GM18507 (cell line): Measurements from ENCODE around the gene LRBA.
"Not testable (repeated sequence)": the region's sequence is repeated elsewhere in the genome, so short reads cannot be mapped to it uniquely, and the experiment has no call there.

ENCODE experiments used
- DNase-seq: peaks from one replicate; pipeline ENCODE4 v3.0.0; 2011; ENCODE audit warnings: low read depth; ENCODE audit not compliant: insufficient read length; ENCODE audit errors: extremely low spot score
- FAIRE-seq: peaks from 2 replicates; lab custom pipeline; 2011; peaks lifted over from hg19 to GRCh38; lab: Jason Lieb, UNC

The LRBA gene

DNA sequence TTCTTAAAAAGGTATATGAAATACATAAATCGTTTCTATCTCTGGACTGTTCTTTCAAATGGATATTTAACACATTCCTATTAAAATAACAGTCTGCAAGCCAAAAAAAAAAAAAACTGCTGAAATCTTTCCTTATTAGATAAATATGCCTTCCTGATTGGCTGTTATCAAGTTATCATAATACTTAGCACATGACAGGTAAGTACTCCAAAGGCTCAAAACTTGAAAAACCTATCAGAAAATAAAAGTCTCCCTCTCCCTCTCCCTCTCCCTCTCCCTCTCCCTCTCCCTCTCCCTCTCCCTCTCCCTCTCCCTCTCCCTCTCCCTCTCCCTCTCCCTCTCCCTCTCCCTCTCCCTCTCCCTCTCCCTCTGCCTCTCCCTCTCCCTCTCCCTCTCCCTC lies 356.8 kb downstream of the LRBA start:
- DNase-seq, FAIRE-seq: not testable (repeated sequence)

DNA sequence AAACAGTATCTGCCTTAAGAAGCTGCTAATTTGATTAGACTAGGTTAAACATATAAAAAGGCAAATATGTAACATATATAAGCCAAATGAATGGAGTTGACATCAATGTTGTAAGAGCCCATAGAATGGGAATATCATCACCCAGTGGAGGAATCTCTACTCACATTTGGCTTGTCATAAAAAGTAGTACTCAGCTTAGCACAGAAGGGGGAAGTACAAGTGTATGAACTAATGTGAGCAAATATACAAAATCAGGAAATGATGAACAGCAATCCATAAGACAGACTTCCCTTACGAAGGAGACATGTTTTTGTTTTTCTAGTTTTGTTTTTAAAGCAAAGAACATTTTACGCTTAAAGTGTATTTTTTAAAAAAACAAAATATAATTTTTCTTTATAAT lies 358.2 kb downstream of the LRBA start:
- FAIRE-seq = no peak
- DNase-seq = no peak

DNA sequence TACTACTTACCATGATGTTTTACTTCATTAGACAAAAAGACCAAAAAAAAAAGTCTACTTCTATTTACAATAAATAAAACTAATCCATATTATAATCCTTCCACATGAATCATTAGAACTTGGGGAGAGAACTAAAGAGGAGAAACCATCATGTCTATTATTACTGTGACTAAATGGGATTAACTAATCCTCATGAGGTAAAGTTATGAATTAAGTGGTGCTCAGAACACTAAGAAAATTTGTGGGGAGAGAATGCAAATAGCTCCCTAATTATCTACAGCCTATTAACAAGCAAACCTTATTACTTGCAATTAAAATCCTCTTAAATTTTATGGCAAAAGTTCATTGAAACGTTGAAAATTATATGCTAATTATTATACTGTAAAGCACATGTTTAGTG lies 364.3 kb downstream of the LRBA start:
- DNase-seq (no peak), FAIRE-seq (no peak)

DNA sequence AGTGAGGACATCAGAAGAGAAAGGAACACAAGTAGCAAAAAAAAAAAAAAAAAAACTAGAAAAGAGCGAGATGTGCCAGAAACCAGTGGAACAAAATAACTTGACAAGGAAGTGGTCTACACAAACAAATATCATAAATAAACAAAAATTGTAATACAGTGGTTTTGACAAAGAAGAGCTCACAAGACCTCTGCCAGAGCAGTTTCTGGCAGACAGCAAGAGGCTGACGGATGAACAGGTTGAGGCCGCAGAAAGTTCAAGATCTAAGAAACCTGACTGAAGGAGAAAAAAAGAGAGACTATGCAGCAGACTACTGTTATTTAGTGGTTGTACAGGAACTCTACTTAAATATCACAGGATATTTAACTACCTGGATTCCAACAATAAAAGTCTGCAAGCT lies 367.0 kb downstream of the LRBA start:
- DNase-seq (no peak), FAIRE-seq (no peak)

DNA sequence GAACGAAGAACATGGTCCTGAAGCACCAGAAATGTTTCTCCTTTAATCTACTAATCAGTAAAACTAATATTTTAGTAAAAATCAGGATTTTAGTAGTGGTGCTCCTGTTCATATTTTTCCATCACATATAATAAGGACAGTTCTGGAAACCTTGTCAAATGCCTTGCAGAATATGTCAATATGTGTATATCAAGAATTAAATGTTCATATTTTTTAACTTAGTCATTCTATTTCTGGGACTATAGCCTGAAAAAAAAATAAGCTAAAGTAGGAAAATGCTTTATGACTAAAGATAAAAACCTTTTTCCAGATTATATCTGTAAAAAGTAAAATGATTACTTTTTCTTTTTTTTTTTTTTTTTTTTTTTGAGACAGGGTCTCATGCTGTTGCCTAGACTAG lies 368.1 kb downstream of the LRBA start:
- DNase-seq (no peak), FAIRE-seq (no peak)

DNA sequence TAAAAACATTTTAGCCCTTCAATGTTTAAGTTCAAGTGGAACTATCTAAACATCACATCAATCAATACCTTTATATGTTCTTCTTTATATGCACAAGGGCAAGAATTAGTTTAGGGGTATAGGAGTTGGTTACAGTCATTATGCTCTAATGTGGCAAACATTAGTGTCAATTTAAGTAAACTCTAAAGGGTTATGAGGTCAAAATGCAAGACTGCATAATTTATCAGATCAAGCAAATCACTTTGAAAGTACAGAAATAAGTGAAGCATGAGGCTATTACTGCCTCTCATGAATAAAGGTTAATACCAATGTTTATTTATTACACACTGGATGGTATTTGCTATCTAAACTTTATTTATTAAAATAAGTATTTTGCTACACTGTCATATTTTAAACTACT lies 373.5 kb downstream of the LRBA start:
- FAIRE-seq (no peak), DNase-seq (no peak)

DNA sequence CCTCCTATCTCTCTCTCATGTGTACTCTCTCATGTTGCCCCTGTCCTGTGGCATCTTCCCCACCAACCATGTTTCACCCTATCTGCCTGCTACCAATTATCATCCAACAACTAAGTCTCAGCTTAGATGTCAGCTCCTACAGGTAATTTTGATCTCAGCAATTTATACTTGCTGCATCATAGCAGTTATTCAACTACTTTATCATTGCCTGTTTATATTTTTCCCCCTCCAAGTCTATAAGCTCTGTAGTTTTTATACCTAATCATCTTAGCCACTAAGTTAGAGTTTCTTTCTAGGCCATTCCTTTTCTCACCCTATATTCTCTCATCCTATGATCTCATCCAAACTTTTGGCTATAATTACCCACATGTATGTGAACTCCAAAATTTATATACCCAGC lies 382.4 kb downstream of the LRBA start:
- DNase-seq (no peak), FAIRE-seq (no peak)

DNA sequence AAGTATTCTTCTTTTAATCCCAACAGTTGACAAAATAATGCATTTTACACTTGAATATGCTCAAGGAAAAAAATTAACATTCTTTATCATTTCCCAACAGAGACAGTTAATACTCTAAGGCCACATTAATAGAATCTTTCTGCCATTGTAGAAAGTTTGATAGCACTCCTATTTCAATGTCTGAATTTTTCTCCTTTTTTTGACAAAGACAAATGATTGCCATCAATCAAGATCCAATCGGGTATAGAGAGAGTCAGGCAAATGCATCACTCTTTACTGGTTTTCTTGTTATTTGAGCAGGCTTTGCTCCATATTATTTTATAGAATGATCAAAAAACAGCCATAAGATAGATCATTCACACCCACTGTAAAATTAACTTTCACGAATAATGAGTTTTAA lies 387.0 kb downstream of the LRBA start:
- DNase-seq = no peak
- FAIRE-seq = no peak

DNA sequence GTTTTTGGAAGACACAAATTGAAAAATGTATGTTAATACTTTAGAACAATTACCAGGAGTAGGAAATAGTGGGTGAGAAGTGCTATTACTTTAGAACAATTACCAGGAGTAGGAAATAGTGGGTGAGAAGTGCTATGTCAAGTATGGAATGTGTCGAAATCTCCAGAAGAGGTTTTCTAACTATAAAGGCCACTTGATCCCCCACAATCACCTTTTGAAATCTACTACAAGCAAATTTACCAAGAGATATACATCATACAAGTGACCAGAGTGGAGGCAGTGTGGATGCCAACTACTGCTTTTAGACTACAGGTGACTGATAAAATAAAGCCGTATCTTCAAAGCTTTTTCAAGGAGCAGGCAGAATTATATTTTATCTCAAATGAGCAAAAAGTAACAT lies 390.1 kb downstream of the LRBA start:
- no peak for FAIRE-seq
- no peak for DNase-seq

DNA sequence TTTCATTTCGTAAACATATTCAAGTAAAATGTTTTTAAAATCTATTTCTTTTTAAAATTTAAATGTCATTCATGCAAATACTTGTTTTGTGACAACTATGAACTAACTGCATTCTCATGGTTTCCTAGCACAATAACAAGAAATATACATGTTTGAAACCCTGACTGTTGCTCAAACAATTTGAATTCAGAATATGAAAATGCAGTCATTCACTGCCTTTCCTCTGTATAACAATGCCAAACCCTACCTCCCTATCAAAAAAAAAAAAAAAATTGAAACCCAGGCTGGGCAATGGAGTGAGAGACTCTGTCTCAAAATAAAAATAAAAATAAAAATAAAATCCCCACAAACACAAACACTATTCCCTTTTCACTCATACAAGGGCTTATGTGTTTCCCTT lies 391.0 kb downstream of the LRBA start:
- FAIRE-seq (no peak), DNase-seq (no peak)

DNA sequence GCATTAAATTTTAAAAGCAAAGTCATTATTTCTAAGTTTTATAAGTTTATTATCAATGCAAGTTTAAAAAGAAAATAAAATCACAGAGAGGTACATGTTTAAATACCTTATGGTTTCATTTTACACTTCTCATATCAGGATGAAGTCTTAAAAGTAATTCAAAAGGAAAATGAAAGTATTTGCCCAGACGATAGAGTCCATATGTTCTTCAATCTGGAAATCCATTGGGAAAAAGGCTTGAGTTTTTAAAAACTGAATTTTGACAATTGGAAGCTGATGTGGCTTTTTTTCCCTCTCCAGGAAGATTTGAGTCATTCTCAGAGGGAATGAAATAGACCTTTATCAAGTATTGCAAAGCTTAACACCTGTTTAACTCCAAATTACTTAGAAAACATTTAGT lies 396.0 kb downstream of the LRBA start:
- DNase-seq = no peak
- peak; percentile 47 for FAIRE-seq

DNA sequence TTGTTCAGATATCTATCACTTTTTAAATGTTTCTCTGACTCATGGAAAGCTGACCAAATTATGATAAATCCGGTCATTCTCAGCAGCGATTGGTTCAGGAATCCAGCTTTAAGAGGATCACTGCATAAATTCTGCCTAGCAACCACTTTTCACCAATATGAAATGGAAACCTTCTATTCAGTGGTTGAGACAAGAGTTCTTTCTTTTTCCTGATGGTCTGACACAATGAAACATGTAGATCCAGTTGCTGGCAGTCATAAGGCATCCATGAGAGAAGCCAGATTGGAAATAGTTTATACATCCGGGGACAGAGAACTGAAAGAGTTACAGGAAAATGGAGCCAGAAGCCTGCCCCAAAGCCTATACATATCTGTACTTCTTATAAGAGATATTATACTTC lies 406.0 kb downstream of the LRBA start:
- DNase-seq (no peak), FAIRE-seq (no peak)

DNA sequence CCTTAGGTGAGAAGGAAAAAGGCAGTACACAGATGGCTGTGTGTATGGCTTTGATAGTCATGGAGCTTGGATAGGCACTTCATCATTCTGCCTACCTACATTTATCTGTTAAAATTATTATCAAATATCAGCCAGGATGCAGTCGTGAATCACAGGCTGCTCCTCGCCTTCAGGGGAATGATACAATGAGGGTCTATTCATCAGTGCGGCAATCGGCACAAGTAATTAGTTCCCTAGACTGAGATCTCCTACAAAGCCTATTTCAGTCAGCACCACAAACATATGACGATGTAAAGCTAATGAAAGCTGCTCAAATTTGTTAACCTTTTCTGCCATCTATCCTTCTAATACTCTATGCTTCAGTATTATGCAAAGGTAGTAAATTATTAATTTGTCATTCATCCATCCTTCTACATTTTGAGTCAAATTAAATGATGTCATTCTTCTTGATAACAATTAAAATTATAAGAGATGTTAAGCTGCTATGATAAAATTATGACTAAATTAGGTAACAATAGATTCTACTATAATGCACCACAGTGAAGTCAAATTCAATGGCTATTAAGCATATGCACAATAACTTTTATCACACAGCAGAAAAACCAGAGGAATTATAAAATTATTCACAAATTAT lies 414.2 kb downstream of the LRBA start:
- no peak for FAIRE-seq
- no peak for DNase-seq

DNA sequence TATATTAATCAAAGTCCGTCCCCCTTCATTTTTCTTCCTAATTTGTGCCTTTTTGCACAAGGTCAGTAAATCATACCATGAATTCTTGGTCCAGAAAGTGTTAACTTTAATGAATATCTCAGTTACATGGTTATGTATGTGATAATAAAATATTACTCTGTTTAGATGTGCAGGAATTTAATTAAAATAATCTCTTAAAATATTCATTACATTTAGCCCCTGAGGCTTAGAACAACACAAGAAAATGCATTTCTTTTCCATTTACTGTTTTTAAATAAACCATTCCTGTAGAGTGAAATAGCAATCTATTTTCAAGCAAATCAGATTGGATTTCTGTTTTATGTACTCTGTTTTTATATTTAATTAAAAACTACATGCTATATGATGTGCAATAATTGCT lies 415.5 kb downstream of the LRBA start:
- FAIRE-seq (no peak), DNase-seq (no peak)

DNA sequence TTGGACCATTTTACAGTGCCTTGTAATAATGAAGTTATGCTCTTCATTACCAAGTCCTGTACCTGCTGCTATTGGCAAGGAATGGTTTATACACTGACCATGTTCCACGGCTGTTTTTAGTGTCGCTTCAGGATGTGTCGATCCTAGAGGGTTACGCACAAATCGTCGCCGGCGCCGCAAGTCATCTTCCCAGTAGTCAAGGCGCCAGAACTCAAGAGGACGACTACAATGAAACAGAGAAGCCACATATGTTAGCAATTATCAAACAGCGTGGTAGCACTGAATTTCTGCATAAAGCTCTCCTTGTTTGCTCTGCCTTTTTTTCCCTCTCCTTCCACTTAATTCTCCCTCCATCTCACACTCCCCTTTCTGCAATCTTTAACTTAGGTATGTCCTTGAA lies 416.2 kb downstream of the LRBA start:
- DNase-seq = no peak

DNA sequence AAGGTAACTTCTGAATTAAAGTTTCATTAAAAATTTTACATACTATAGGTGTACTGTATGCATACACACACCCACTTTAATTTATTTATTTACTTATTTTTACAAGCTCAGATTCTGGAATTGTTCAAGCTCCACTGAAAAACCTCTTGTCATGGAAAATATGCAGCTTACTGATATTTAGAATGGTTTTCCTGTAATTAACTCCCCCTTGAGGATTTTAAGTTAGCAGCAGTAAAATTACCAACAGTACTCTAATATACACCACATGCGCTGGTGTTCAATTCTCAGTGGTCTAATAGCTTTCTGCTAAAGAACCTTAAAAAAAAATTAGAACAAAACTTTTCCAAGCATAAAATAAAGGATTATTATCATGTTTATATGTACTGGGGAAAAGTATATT lies 421.1 kb downstream of the LRBA start:
- no peak for DNase-seq

More for the DNA sequence above, 416.2 kb downstream of the LRBA start:
- no peak for FAIRE-seq

DNA sequence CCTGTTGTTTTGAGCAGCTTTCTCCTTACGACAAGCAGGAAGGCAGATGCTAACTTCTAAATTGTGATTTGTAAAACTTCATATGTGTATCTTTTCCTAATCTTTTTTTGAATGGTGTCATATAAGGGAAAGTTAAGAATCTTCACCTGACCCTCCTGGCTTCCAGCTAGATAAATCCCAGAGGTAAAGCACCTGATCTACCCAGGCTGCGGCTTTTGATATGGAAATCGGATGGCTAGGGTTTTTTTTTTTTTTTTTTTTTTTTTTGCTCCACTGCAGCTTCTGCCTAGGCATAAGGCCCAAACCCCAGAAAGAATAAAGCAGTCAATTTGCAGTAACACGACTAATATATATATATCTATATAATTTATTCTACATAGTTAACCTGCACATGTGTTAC lies 423.2 kb downstream of the LRBA start:
- FAIRE-seq = no peak
- no peak for DNase-seq

More for the DNA sequence above, 421.1 kb downstream of the LRBA start:
- no peak for FAIRE-seq

DNA sequence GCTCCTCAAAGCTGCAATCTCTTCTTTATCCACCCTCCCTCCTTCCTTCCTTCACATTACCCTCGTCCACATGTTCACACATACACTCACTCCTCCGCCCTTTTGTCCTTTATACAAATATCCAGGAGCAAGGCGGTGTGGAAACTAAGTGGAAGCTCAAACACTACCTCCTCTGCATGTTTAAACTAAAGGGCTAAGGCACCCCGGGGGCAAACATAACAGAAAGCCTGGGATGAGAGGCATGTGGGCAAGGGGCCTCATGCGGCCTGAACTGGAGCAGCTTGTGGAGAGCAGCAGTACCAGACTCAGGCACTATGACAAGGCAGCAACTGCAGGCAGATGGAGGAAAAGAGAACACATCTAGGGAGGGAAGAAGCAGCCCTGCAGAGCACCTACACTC lies 423.7 kb downstream of the LRBA start:
- DNase-seq = no peak
- FAIRE-seq = no peak

DNA sequence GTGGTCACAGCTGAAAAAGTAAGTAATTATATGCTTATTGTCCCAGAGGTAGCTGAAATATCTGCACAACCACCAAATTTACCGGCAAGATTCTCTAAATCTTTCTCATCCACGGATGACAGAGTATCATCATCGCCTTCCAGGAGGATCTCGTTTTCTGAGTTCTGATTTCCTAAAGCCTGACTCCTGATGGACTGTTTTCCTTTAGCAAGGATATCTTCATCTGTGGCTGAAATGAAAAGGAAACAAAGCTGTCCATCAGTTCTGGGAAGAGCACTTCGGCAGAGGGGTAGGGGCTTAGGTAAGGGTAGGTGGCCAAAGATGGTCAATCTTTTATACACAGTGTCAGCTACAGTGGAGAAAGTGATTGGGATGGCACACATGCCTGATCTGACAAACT lies 424.5 kb downstream of the LRBA start:
- DNase-seq (no peak), FAIRE-seq (no peak)

DNA sequence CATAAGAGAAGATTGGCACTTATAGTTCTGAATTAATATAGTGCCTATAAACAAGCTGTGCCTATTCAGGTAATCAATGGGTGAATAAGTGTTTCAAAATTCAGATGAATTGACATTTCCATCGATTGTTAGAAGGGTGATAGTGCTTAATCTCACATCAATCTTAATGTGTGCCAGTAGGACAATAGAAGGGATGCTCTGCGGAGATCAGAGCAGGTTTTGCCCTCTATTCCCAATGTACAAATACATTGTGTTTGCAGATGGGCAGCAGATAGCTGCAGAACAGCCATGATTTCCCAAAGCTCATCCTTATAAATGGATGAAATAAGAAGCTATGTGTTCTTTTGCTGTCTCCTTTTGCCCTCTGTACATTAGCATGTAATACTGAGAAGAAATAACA lies 425.9 kb downstream of the LRBA start:
- DNase-seq = no peak
- FAIRE-seq = no peak

DNA sequence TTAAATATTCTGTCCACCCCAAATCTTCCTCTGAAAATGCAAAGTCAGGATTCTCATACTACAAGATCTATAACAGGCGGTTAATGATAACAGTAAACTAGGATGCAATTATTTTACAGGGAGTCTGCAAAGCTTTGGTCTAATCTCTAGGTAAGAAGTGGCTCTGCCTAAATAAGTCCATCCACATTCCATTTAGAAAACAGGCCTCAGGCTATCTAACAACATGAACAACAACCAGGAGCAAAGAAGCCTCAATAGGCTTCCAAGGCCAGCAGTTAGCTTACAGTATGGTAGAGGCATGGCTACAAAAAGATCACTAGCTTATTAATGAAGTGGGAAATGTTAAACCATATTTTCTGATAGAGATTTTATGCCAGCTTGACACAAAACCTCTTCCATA lies 426.8 kb downstream of the LRBA start:
- FAIRE-seq (no peak), DNase-seq (no peak)

DNA sequence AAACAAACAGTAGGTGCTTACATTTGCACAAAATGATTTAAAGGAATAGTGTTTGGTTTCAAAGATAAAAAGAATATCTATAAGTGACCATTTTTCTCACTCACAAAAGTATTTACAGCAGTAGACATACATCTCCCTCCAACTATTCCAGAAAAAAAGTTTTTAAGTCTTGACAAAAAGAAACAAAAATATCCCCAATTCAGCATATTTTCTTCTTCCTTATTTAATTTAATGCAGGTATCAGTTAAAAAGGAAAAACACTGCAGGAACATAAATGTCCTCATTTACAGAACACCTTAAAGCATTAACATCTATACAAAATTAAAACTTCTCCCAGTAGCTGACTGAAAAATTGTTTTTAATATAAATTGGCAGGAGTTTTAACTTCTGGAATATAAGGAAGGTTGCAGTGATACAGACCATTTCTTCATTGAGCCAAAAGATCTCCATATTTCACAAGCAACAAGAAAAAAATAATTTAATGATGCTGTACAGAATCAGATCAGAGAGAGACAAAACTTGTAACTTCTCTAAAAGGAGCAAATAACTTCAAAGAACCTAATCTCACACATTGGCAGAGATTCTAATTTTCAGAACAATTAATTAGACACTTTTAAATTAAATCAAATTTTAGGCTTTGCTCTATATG lies 428.8 kb downstream of the LRBA start:
- FAIRE-seq = no peak
- DNase-seq = no peak
